ENCODE measurements around the gene RAVER2. TPM values are rescaled to one million over a fixed set of nuclear protein-coding genes. Genes with fewer than 3 reads are reported as not detected.

Gene RAVER2
- total and polyA plus RNA-seq, 2 experiments from 2014 or later, result 14.1 to 28.6 TPM

- no peak overlapping the region for H3K4me2 ChIP-seq
- TF ChIP-seq EZH2phosphoT487 (IDR thresholded peaks at IDR 0.05; ENCODE audit: low read depth, severe bottlenecking, unreplicated experiment) (no peak), CTCF (IDR thresholded peaks at IDR 0.05; ENCODE audit: poor library complexity) (no peak), EZH2 (IDR thresholded peaks at IDR 0.05; ENCODE audit: borderline replicate concordance) (no peak)
- no peak overlapping the region for H2AFZ ChIP-seq
- H3K9me2 ChIP-seq (replicated peaks; ENCODE audit: insufficient read depth), result no peaks in the 10 kb centered on the region
- 97% methylated on average over 6 of the region's 6 CpGs for WGBS (ENCODE audit: low lambda C conversion rate, missing lambda C conversion rate)
- H4K20me1 ChIP-seq (ENCODE audit: insufficient read depth, poor library complexity, severe bottlenecking), result no peaks in the 10 kb centered on the region
- no peaks in the 10 kb centered on the region for H3K9me3 ChIP-seq (ENCODE audit: low read depth)
- no peaks in the 10 kb centered on the region for H3K79me2 ChIP-seq
- no peaks in the 10 kb centered on the region for H3K4me1 ChIP-seq (ENCODE audit: insufficient read depth)
- H3K36me3 ChIP-seq (replicated peaks; ENCODE audit: insufficient read depth, low read depth), result no peaks in the 10 kb centered on the region
- no peak for DNase-seq (ENCODE audit: low spot score)
- H3K27me3 ChIP-seq, result no peaks in the 10 kb centered on the region
- no peak overlapping the region for H3K27ac ChIP-seq
- no peak overlapping the region for H3K4me3 ChIP-seq
Observed at GRCh38 chr1:64865105-64865757, 120.4 kb downstream of the RAVER2 start.

- no peaks in the 10 kb centered on the region for H3K9me2 ChIP-seq (replicated peaks; ENCODE audit: insufficient read depth)
- no peak overlapping the region for H3K4me3 ChIP-seq
- DNase-seq (ENCODE audit: low spot score), result no peak
- no peak overlapping the region for H2AFZ ChIP-seq
- 94% methylated on average over 10 of the region's 10 CpGs for WGBS (ENCODE audit: low lambda C conversion rate, missing lambda C conversion rate)
- no peaks in the 10 kb centered on the region for H3K36me3 ChIP-seq (replicated peaks; ENCODE audit: insufficient read depth, low read depth)
- no peaks in the 10 kb centered on the region for H3K27me3 ChIP-seq
- H3K27ac ChIP-seq, result no peak overlapping the region
- H3K79me2 ChIP-seq, result no peaks in the 10 kb centered on the region
- H4K20me1 ChIP-seq (ENCODE audit: insufficient read depth, poor library complexity, severe bottlenecking), result no peaks in the 10 kb centered on the region
- no peaks in the 10 kb centered on the region for H3K4me1 ChIP-seq (ENCODE audit: insufficient read depth)
- H3K9me3 ChIP-seq (ENCODE audit: low read depth), result no peaks in the 10 kb centered on the region
- no peak overlapping the region for H3K4me2 ChIP-seq
- TF ChIP-seq EZH2phosphoT487 (IDR thresholded peaks at IDR 0.05; ENCODE audit: low read depth, severe bottlenecking, unreplicated experiment) (no peak), EZH2 (IDR thresholded peaks at IDR 0.05; ENCODE audit: borderline replicate concordance) (no peak), CTCF (IDR thresholded peaks at IDR 0.05; ENCODE audit: poor library complexity) (no peak)
Observed at GRCh38 chr1:64866689-64867088, 121.8 kb downstream of the RAVER2 start.

GRCh38 chr1:64867266-64867665 lies 122.4 kb downstream of the RAVER2 start:
- H3K9me3 ChIP-seq (ENCODE audit: low read depth), result no peaks in the 10 kb centered on the region
- no peaks in the 10 kb centered on the region for H3K9me2 ChIP-seq (replicated peaks; ENCODE audit: insufficient read depth)
- H3K27me3 ChIP-seq, result no peaks in the 10 kb centered on the region
- H3K4me1 ChIP-seq (ENCODE audit: insufficient read depth), result no peaks in the 10 kb centered on the region
- H3K4me2 ChIP-seq, result no peak overlapping the region
- no peak overlapping the region for H3K4me3 ChIP-seq
- H3K27ac ChIP-seq, result no peak overlapping the region
- no peaks in the 10 kb centered on the region for H3K36me3 ChIP-seq (replicated peaks; ENCODE audit: insufficient read depth, low read depth)
- TF ChIP-seq EZH2phosphoT487 (IDR thresholded peaks at IDR 0.05; ENCODE audit: low read depth, severe bottlenecking, unreplicated experiment) (no peak), CTCF (IDR thresholded peaks at IDR 0.05; ENCODE audit: poor library complexity) (no peak), EZH2 (IDR thresholded peaks at IDR 0.05; ENCODE audit: borderline replicate concordance) (no peak)
- no peaks in the 10 kb centered on the region for H4K20me1 ChIP-seq (ENCODE audit: insufficient read depth, poor library complexity, severe bottlenecking)
- no peak overlapping the region for H2AFZ ChIP-seq
- no peaks in the 10 kb centered on the region for H3K79me2 ChIP-seq
- WGBS (ENCODE audit: low lambda C conversion rate, missing lambda C conversion rate), result 93% methylated on average over 1 of the region's 1 CpG
- DNase-seq (ENCODE audit: low spot score), result no peak
